Right lobe of liver (tissue), 6 donors: ENCODE measurements around the gene IRF5. TPM values are rescaled to one million over a fixed set of nuclear protein-coding genes. Genes with fewer than 3 reads are reported as not detected.

Experiments used
- ATAC-seq, 4 donors: fragments of 200-7000 bp; cut with Tn5 transposase; one replicate each; pipeline ENCODE4 v1.9.1; 2020; ENCODE audit warnings: mild to moderate bottlenecking in 4 of 4, moderate library complexity in 4 of 4
- DNase-seq, 3 donors: peaks; one replicate each; pipeline ENCODE4 v3.0.0-alpha.2; 2020
- H3K27ac ChIP-seq, 3 donors: fragments of 200-600 bp; one replicate each; pipeline ENCODE4 v1.8.0; 2022
- H3K27me3 ChIP-seq, 2 donors: fragments of 200-600 bp; one replicate each; pipeline ENCODE4 v1.8.0; 2022
- H3K36me3 ChIP-seq, 4 donors: fragments of 200-600 bp; sonication (generic) in 1 of 4; one replicate each; pipeline versions ENCODE4 v1.5.1 to v1.8.0; 2017 to 2022; ENCODE audit warnings: control low read depth in 1 of 4
- H3K4me1 ChIP-seq, 4 donors: fragments of 200-600 bp; sonication (generic) in 1 of 4; one replicate each; pipeline versions ENCODE4 v1.5.1 to v1.8.0; 2017 to 2022; ENCODE audit warnings: control low read depth in 1 of 4
- H3K4me3 ChIP-seq, 3 donors: fragments of 200-600 bp; one replicate each; pipeline ENCODE4 v1.8.0; 2022
- H3K9me3 ChIP-seq, 4 donors: fragments of 200-600 bp; sonication (generic) in 1 of 4; one replicate each; pipeline versions ENCODE4 v1.5.1 to v1.8.0; 2017 to 2022; ENCODE audit warnings: control low read depth in 1 of 4
- CTCF ChIP-seq, 4 donors: fragments of 200-600 bp in 3 of 4; fragments of 450-650 bp in 1 of 4; IDR thresholded peaks; one replicate each; pipeline versions ENCODE4 v1.5.1 to v1.8.0; 2016 to 2022; ENCODE audit warnings: antibody characterized with exemption in 4 of 4, mild to moderate bottlenecking in 2 of 4
- POLR2A ChIP-seq: fragments of 450-650 bp; IDR thresholded peaks from one replicate; pipeline ENCODE4 v1.6.1; 2017; ENCODE audit warnings: antibody characterized with exemption, mild to moderate bottlenecking
- WGBS: methylation state at CpG from one replicate; pipeline ENCODE4 v1.1.6; 2018; ENCODE audit warnings: low coverage, low lambda C conversion rate; ENCODE audit not compliant: insufficient coverage; ENCODE audit errors: missing lambda C conversion rate; 5-methylcytosine and 5-hydroxymethylcytosine counted together
- intact Hi-C, 2 donors: fragments of 100-400 bp; cut with DNase I; formaldehyde crosslinking; loops; one replicate each; pipeline versions ENCODE4 v1.11.2 to v1.14.1; 2022
- total RNA-seq, 6 experiments: library from RNA; depleted of rRNA in 2 of 6; stranded (reverse); fragments of >200 nt in 2 of 6; fragmentation: NEBNext Ultra II Directional in 3 of 6; extraction: Animal tissue kit (Norgen Biotek cat#: 25700) in 3 of 6; gene quantifications; one replicate each; pipeline versions ENCODE4 v1.1.0 to v1.2.4, GENCODE V29; 2016 to 2023
- donor health status: DM: no; HTN: yes; CAD: no.
- donor health status: DM: no; HTN: no; CAD: no.
- donor health status: DM: no; HTN: no; CAD: no.
- donor health status: DM: no; HTN: yes; CAD: no.
- donor health status: DM: no; HTN: yes; CAD: no.

Gene IRF5
- total RNA-seq, 6 experiments from 2014 or later: 4.6 to 8.9 (median 6.4) TPM

GRCh38 chr7:128961030-128961659, 23.4 kb downstream of the IRF5 start:
- Histone ChIP-seq H3K36me3 (peaks cover 3 to 70% (median 14%) of the 10 kb centered on the region in 4 donors), H3K27ac (no peak overlapping the region), H3K27me3 (no peaks in the 10 kb centered on the region), H3K4me3 (no peak overlapping the region), H3K9me3 (no peaks in the 10 kb centered on the region), H3K4me1 (no peaks in the 10 kb centered on the region)
- no peak for ATAC-seq
- intact Hi-C loops: no loop called here
- no peak for DNase-seq
- WGBS: 85% methylated on average over 8 of the region's 8 CpGs
- TF ChIP-seq POLR2A (no peak), CTCF (IDR thresholded peaks at IDR 0.05) (no peak)

- DNase-seq: no peak
Observed at GRCh38 chr7:128962899-128963298, 25.2 kb downstream of the IRF5 start.

GRCh38 chr7:128963327-128963757, 25.6 kb downstream of the IRF5 start:
- Histone ChIP-seq H3K4me3 (no peak overlapping the region), H3K27ac (no peak overlapping the region), H3K9me3 (no peaks in the 10 kb centered on the region), H3K27me3 (no peaks in the 10 kb centered on the region), H3K36me3 (peaks cover 0 to 74% (median 16%) of the 10 kb centered on the region in 4 donors), H3K4me1 (no peaks in the 10 kb centered on the region)
- WGBS: 85% methylated on average over 1 of the region's 1 CpG
- intact Hi-C loops: no loop called here
- ATAC-seq (peak in 2 of 4 donors; percentile 47 to 77), DNase-seq (no peak)
- TF ChIP-seq POLR2A (no peak), CTCF (IDR thresholded peaks at IDR 0.05) (no peak)

More at GRCh38 chr7:128962899-128963298, 25.2 kb downstream of the IRF5 start:
- Histone ChIP-seq H3K4me3 (no peak overlapping the region), H3K27ac (no peak overlapping the region), H3K9me3 (no peaks in the 10 kb centered on the region), H3K27me3 (no peaks in the 10 kb centered on the region), H3K4me1 (no peaks in the 10 kb centered on the region), H3K36me3 (peaks cover 0 to 71% (median 15%) of the 10 kb centered on the region in 4 donors)
- intact Hi-C loops: no loop called here
- no peak for ATAC-seq
- TF ChIP-seq CTCF (IDR thresholded peaks at IDR 0.05): no peak
- no peak for TF ChIP-seq POLR2A

- Histone ChIP-seq H3K27me3 (no peaks in the 10 kb centered on the region), H3K27ac (no peak overlapping the region), H3K4me3 (no peak overlapping the region), H3K9me3 (no peaks in the 10 kb centered on the region), H3K36me3 (peaks cover 5 to 86% (median 36%) of the 10 kb centered on the region in 4 donors), H3K4me1 (no peaks in the 10 kb centered on the region)
- ATAC-seq (no peak), DNase-seq (no peak)
- intact Hi-C loops: no loop called here
- TF ChIP-seq CTCF (IDR thresholded peaks at IDR 0.05): no peak
- TF ChIP-seq POLR2A: no peak
- 100% methylated on average over 1 of the region's 1 CpG for WGBS
Observed at GRCh38 chr7:128968624-128969023, 30.9 kb downstream of the IRF5 start.
